Measurements from ENCODE around the gene SMURF1. TPM values are rescaled to one million over a fixed set of nuclear protein-coding genes. Genes with fewer than 3 reads are reported as not detected.

Gene SMURF1
- total RNA-seq, 1 experiment from 2014 or later = 17.4 TPM

DNA sequence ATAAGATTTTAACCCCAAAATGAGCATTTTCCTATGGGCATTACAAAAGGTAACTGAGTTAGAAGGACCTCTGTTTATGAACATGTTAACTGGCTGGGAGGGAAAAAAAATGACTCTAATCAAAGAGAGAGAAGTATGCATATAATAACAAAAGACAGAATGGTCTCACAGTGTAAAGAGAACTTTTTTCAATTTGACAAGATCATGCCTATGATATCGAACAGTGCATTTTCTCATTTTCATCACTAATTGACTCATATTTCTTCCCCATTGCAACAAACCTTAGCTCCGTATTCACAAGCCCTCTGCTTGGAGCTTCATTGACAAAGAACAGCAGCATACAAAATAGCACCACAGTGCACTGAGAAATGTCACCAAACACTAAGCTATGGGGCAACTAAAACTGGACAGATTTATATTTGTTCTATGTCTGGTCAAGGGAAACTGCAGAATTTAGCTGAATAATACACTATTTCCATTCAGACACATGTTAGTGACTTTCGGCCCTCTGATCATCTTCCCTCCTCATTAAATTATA lies 45.6 kb downstream of the SMURF1 start:
- DNase-seq (ENCODE audit: low read depth) = no peak

- DNase-seq (ENCODE audit: low read depth) = no peak
These were observed 46.2 kb downstream of the SMURF1 start for GRCh38 chr7:99097730-99098129.

DNA sequence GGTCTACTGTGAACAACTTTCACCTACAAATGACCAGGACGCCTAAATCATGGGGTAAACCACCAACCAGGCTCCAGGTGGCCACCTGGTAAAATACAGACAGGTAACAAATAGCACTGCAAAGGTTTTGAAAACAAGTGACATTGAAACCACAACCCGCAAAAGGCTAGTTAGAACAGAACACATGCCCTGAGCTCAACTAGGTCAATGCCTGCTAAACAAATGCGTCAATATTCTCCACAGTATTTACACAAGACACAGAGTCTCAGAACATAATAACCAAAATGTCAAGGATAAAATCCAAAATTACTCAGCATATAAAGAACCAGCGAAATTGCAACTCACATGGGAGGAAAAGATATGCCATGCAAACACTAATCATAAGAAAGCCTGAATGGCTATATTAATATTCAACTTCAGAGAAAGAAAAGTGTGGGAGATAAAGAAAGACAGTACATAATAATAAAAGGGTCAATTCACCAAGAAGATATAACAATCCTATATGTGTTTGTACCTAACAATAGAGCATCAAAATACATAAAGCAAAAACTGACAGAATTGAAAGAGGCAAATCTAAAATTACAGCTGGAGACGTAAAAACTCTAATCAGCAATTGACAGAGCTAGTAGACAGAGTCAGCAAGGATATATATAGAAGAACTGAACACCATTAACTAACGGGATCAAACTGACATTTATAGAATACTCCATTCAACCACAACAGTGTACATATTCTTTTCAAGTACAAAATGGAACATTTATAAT lies 47.6 kb downstream of the SMURF1 start:
- no peak for DNase-seq (ENCODE audit: low read depth)

DNA sequence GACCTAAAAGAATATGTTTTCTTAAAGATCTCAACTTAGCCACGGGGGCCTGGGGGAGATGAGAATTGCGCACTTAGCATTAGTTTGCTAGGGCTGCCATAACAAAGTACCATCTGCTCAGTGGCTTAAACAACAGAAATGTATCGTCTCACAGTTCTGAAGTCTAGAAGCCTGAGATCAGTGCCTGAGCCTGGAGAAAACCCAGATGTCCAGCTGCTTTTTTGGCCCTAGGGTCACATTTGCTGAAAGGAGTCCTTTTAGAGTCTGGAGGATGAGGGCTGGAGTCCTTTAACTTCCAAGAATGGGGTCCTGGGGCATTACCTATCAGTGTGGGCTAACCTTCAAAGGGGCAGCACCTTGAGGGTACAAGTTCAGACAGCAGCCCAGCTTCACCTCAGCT lies 48.2 kb downstream of the SMURF1 start:
- no peak for DNase-seq (ENCODE audit: low read depth)

DNA sequence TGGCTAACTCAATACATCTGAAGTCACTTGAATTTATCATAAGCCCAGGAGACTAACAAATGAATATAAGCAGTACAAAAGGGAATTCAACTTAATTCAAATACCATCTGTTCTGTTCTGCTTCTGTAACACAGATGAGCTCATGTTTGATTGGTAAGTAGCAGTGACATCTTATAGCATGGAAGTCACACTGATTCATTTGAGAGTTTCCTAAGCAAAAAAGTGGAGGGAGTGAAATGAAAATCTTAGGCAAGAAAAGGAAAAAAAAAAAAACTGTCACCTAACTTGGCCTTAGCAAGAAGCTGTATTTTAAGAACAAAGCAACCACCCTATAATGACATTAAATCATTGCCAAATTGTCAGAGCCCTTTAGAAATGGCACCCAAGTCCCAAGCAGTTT lies 49.5 kb downstream of the SMURF1 start:
- DNase-seq (ENCODE audit: low read depth) = peak; percentile 40

GRCh38 chr7:99092064-99092720 lies 51.7 kb downstream of the SMURF1 start:
- DNase-seq (ENCODE audit: low read depth) = no peak

GRCh38 chr7:99090771-99091542 lies 53.0 kb downstream of the SMURF1 start:
- DNase-seq (ENCODE audit: low read depth) = no peak

DNA sequence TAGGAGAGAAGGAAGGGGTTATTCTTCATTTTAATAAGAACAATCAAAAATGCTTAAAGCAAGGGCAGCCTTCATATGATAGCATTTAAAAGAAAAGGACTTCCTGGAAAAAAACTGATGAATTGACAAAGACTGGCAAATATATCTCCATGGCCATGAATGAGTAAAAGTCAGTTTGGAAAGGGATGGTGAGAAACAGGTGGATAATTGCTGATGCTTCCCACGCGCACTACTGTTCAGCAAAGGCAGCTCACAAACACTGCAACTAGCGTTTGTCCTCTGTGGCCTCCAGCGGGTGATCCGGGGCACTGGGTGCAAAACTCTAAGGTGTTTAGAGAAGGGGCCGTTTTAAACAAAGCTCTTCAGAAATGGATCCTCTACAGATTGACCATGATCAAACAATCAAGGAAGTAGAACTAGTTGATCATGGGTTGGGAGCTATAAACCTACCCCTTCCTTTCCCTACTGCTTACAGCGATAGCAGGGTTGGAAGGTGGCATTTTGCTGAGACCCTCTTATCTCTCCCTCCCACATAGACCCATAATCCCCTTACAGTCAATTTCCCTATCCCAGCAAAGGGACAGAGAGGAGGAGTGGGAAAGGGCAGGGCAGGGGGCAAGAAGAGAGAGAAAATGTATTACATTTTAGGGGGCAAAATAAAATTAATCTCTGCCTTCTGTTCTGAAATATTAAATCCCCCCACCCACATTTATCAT lies 53.8 kb downstream of the SMURF1 start:
- DNase-seq (ENCODE audit: low read depth) = no peak

- no peak for DNase-seq (ENCODE audit: low read depth)
These were observed 57.0 kb downstream of the SMURF1 start for GRCh38 chr7:99086944-99087343.

DNA sequence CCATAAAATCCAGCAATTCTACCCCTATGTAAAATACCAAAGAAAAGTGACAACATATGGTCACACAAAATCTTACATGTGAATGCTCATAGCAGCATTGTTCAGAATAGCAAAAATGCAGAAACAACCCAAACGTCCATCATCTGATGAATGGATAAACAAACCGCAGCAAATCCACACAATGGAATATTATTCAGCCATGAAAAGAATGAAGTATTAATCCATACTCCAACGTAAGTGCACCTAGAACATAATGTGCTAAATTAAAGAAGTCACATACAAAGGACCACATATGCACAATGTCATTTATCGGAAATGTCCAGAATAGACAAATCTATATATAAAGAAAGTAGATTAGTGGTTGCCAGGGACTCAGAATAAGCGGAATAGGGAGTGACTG lies 57.4 kb downstream of the SMURF1 start:
- no peak for DNase-seq (ENCODE audit: low read depth)

DNA sequence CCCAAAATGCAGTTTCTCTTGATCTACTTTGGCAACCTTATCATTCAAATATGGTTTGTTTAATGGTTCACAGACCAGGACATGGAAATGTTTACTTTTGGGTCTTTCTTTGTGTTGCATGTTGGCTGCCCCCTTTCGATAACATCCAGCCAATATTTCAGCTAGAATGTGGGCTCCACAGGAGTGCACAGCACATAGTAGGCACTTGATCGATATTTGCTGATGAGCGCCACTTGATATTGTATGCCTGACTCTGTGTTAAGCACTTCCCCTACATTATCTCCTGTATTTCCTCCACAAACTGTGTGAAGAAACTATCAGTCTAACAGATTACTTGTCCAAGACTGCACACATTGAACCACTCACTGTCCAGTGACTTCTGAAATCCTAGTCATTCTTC lies 60.2 kb downstream of the SMURF1 start:
- DNase-seq (ENCODE audit: low read depth) = no peak

DNA sequence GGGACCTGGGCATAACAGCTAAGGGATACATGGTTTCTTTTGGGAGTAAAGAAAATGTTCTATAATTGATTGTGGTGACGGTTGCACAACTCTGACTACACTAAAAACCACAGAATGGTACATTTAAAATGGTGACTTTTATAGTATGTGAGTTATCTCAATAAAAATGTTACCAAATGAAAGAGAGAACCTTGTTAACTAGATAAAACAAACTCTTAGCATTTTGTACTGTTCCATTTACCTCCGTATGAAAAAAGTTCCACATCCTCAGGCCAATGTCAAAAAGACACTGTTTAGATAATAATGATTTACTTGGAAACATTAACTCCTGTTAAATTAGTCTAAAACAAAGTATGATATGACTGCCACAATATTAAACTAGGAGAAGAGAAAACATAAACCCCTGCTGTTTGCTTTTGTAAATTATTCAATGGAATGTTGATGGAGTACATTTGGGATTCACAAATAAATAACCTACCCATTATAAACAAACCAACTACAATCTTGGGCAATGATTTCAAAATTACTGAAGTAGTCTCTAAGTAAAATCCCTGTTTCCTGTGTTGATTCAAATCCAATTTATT lies 60.7 kb downstream of the SMURF1 start:
- DNase-seq (ENCODE audit: low read depth) = no peak

DNA sequence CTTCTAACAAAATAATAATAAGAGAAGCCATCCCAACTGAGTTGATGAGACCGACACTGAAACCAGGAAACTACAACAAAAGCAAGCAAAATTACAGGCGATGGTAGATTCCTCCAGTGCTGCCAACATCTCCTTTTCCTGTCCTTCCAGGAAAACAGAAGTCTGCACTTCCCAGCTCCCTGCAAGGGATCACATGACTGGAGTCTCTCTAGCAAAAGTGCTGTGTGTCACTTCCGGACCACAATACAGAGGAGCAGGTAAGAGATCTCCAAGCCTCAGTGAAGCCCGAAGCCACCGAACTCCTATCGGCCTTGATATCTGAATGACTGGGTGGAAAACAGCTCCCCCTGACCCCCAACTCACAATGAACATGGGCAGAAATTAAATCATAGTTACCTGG lies 63.2 kb downstream of the SMURF1 start:
- no peak for DNase-seq (ENCODE audit: low read depth)

GRCh38 chr7:99079104-99079503 lies 64.8 kb downstream of the SMURF1 start:
- DNase-seq (ENCODE audit: low read depth) = no peak

GRCh38 chr7:99078416-99078815 lies 65.5 kb downstream of the SMURF1 start:
- DNase-seq (ENCODE audit: low read depth) = no peak

DNA sequence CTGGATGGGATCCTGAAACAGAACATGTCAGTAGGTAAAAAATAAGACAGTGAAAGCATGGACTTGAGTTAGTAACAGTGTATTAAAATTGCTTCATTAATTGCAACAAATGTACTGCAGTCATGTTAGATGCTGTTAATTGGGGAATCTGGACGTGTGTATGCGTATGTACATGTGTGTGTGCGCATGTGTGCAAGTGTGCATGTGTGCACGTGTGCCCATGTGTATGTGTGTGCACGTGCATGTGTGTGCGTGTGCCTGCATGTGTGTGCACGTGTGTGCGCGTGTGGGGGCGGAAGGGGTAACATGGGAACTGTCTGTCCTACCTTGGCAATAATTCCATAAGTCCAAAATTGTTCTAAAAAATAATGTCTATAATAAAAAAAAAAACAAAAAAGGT lies 67.3 kb downstream of the SMURF1 start:
- DNase-seq (ENCODE audit: low read depth) = no peak

DNA sequence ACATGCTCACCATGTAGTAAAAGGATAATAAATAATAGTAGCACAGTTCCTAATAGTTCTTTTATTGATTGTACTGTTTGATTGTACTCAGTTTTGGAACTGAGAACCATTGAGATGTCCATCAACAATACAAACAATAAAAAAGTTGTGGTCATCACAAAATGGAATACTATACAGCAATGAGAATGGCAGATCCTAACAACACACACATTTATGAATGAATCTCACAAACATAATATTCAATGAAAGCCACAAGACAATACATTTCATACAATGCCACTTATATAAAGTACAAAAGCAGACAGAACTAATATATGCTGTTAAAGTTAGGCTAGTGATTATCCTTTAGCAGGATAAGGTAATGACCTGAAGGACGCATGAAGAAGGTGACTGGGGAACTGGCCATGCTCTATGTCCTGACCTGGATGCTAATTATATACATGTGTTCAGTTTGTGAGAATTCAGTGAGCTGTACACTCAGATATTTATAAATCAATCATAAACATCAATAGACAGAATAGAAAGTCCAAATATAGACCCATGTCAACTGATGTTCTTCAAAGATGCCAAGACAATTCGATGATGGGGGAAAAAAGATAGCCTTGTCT lies 70.0 kb downstream of the SMURF1 start:
- no peak for DNase-seq (ENCODE audit: low read depth)

DNA sequence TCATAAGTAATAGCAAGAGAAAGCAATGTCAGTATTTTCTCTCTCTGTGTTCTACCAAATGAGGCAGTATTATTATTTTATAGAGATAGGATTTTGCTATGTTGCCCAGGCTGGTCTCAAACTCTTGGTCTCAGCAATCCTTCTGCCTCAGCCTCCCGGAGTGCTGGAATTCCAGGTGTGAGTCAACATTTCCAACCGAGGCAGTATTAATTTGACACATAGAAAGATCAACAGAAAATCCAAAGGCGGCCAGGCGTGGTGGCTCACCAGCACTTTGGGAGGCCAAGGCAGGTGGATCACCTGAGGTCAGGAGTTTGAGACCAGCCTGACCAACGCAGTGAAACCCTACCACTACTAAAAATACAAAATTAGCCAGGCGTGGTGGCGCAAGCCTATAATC lies 71.8 kb downstream of the SMURF1 start:
- DNase-seq (ENCODE audit: low read depth) = no peak

GRCh38 chr7:99070361-99070760 lies 73.5 kb downstream of the SMURF1 start:
- no peak for DNase-seq (ENCODE audit: low read depth)

- no peak for DNase-seq (ENCODE audit: low read depth)
These were observed 82.7 kb downstream of the SMURF1 start for GRCh38 chr7:99061001-99061776.
